GM12878 (cell line): Measurements from ENCODE around the gene RALGPS2. TPM values are rescaled to one million over a fixed set of nuclear protein-coding genes. Genes with fewer than 3 reads are reported as not detected.

Experiments used
- ATAC-seq: fragments of 200-7000 bp; cut with Tn5 transposase; 3 replicates; pipeline ENCODE4 v1.9.1; 2020; ENCODE audit warnings: mild to moderate bottlenecking, moderate library complexity
- BruUV-seq: library from RNA; stranded (reverse); fragments of 400-500 nt; replicated peaks from 2 replicates; lab custom pipeline; 2021; lab: Mats Ljungman, UMichigan
- CTCF ChIA-PET: fragments of 300-600 bp; sonication (Branson Sonifier 250); formaldehyde crosslinking; extraction: SDS; loops from one replicate; lab custom pipeline; 2021; ENCODE audit warnings: inconsistent platforms; lab: Yijun Ruan, JAX
- POLR2A ChIA-PET: fragments of 350-600 bp; formaldehyde crosslinking; extraction: SDS; loops from one replicate; lab custom pipeline; 2021; ENCODE audit warnings: inconsistent platforms; lab: Charles Lee
- RAD21 ChIA-PET: fragments of 300-600 bp; sonication (Branson Sonifier 250); formaldehyde crosslinking; loops from one replicate; lab custom pipeline; 2023; ENCODE audit warnings: antibody characterized with exemption; ENCODE audit not compliant: unreplicated experiment; lab: Charles Lee
- SMC1A ChIA-PET: fragments of 300-600 bp; sonication (Branson Sonifier 250); formaldehyde crosslinking; loops from one replicate; lab custom pipeline; 2023; ENCODE audit not compliant: unreplicated experiment, uncharacterized antibody; lab: Charles Lee
- DNase-seq: peaks from one replicate; pipeline ENCODE4 v3.0.0-alpha.2; 2011; ENCODE audit warnings: low read depth, low spot score
- FAIRE-seq: peaks from 3 replicates; lab custom pipeline; 2011; peaks lifted over from hg19 to GRCh38; lab: Jason Lieb, UNC
- H2AFZ ChIP-seq: 2 replicates; pipeline ENCODE4 v1.6.0; 2011; ENCODE audit warnings: low read depth, low read length, control low read depth; ENCODE audit not compliant: control insufficient read depth
- H3K27ac ChIP-seq: 2 replicates; pipeline ENCODE4 v1.5.1; 2011; ENCODE audit warnings: control low read depth; ENCODE audit not compliant: control insufficient read depth, insufficient read depth
- H3K27me3 ChIP-seq, 2 experiments: replicated peaks in 1 of 2; 2 replicates each; pipeline versions ENCODE4 v1.6.0 to v1.6.1; 2011; ENCODE audit warnings: low read length in 1 of 2; ENCODE audit not compliant: control insufficient read depth in 2 of 2, insufficient read depth in 2 of 2
- H3K36me3 ChIP-seq, 2 experiments: 2 replicates each; pipeline ENCODE4 v1.5.1; 2011; ENCODE audit warnings: low read length in 1 of 2; ENCODE audit not compliant: control insufficient read depth in 2 of 2, insufficient read depth in 2 of 2
- H3K4me1 ChIP-seq: 2 replicates; pipeline ENCODE4 v1.6.1; 2011; ENCODE audit warnings: mild to moderate bottlenecking, low read length, moderate library complexity, mixed read lengths; ENCODE audit not compliant: control insufficient read depth, insufficient read depth
- H3K4me2 ChIP-seq: 2 replicates; pipeline ENCODE4 v1.6.0; 2011; ENCODE audit warnings: control low read depth; ENCODE audit not compliant: control insufficient read depth, insufficient read depth
- H3K4me3 ChIP-seq: fragments of 200-600 bp; sonication (generic); 2 replicates; pipeline ENCODE4 v1.5.1; 2016
- H3K79me2 ChIP-seq: 2 replicates; pipeline ENCODE4 v1.6.0; 2011; ENCODE audit warnings: low read length; ENCODE audit not compliant: control insufficient read depth, insufficient read depth
- H3K9ac ChIP-seq: 2 replicates; pipeline ENCODE4 v1.8.0; 2011; ENCODE audit warnings: low read length, control low read depth, mixed read lengths; ENCODE audit not compliant: control insufficient read depth, insufficient read depth
- H3K9me3 ChIP-seq: replicated peaks from 3 replicates; pipeline ENCODE4 v1.5.1; 2011; ENCODE audit warnings: mild to moderate bottlenecking, low read length; ENCODE audit not compliant: control insufficient read depth, insufficient read depth
- H4K20me1 ChIP-seq: 2 replicates; pipeline ENCODE4 v1.6.0; 2011; ENCODE audit not compliant: control insufficient read depth, insufficient read depth
- BMI1 ChIP-seq: fragments of 450-650 bp; IDR thresholded peaks from 2 replicates; pipeline ENCODE4 v1.6.1; 2016; ENCODE audit warnings: mild to moderate bottlenecking, moderate library complexity, borderline replicate concordance
- CBX3 ChIP-seq: fragments of 200-600 bp; sonication (generic); IDR thresholded peaks from 2 replicates; pipeline ENCODE4 v1.6.1; 2016; ENCODE audit warnings: low read depth, borderline replicate concordance
- GABPA ChIP-seq: IDR thresholded peaks from 2 replicates; pipeline ENCODE4 v1.6.1; 2014; ENCODE audit warnings: antibody characterized with exemption, low read depth, mild to moderate bottlenecking, inconsistent platforms
- IRF4 ChIP-seq: IDR thresholded peaks from 2 replicates; pipeline ENCODE4 v1.6.1; 2011; ENCODE audit warnings: low read depth, low read length
- POU2F2 ChIP-seq: IDR thresholded peaks from 3 replicates; pipeline ENCODE4 v1.6.1; 2011; ENCODE audit warnings: low read depth, mild to moderate bottlenecking, low read length, borderline replicate concordance
- RFX5 ChIP-seq: IDR thresholded peaks from 2 replicates; pipeline ENCODE4 v1.6.1; 2011; ENCODE audit warnings: low read depth, low read length, improper control_type of control experiment
- SMAD5 ChIP-seq: IDR thresholded peaks from 2 replicates; pipeline ENCODE4 v1.6.1; 2016; ENCODE audit warnings: antibody characterized with exemption, low read depth
- SREBF1 ChIP-seq: IDR thresholded peaks from 2 replicates; pipeline ENCODE4 v1.6.1; 2012; ENCODE audit warnings: mild to moderate bottlenecking, low read length
- SUZ12 ChIP-seq: fragments of 200-600 bp; sonication (generic); IDR thresholded peaks from one replicate; pipeline ENCODE4 v1.6.1; 2018; ENCODE audit warnings: antibody characterized with exemption, mild to moderate bottlenecking; ENCODE audit not compliant: unreplicated experiment
- TARDBP ChIP-seq: IDR thresholded peaks from 2 replicates; pipeline ENCODE4 v1.6.1; 2016; ENCODE audit warnings: borderline replicate concordance
- WRNIP1 ChIP-seq: IDR thresholded peaks from 2 replicates; pipeline ENCODE4 v1.6.1; 2011; ENCODE audit warnings: low read depth, low read length, improper control_type of control experiment, borderline replicate concordance
- ZNF207 ChIP-seq: fragments of 450-650 bp; IDR thresholded peaks from 2 replicates; pipeline ENCODE4 v1.6.1; 2014; ENCODE audit warnings: antibody characterized with exemption, mild to moderate bottlenecking, borderline replicate concordance
- ZNF384 ChIP-seq: IDR thresholded peaks from 2 replicates; pipeline ENCODE4 v1.6.1; 2012; ENCODE audit warnings: low read depth, mild to moderate bottlenecking, low read length, improper control_type of control experiment, borderline replicate concordance
- whole genome bisulfite sequencing: methylation state at CpG from one replicate; pipeline ENCODE4 v1.1.6; 2016; ENCODE audit warnings: low lambda C conversion rate; ENCODE audit not compliant: insufficient replicate concordance, insufficient coverage; ENCODE audit errors: missing lambda C conversion rate; 5-methylcytosine and 5-hydroxymethylcytosine counted together
- in situ Hi-C: fragments of 300-500 bp; cut with MboI; formaldehyde crosslinking; loops from 9 replicates; pipeline ENCODE4 v1.14.3; 2018; ENCODE audit warnings: mixed read lengths
- intact Hi-C: fragments of 100-400 bp; cut with micrococcal nuclease; formaldehyde crosslinking; loops from one replicate; pipeline ENCODE4 v1.14.2; 2022; ENCODE audit not compliant: unreplicated experiment
- polyA plus RNA-seq, 11 experiments: library from polyadenylated mRNA; depleted of rRNA in 4 of 11; unstranded in 6 of 11; stranded (reverse) in 5 of 11; fragments of >200 nt; fragmentation: Nextera tagmentation in 4 of 11; fragmentation: Illumina TruSeq in 1 of 11; extraction: Ambion mirVana in 4 of 11; extraction: Trizol in 1 of 11; gene quantifications; 1 replicate in 1 of 11; 2 replicates in 10 of 11; pipeline versions ENCODE4 v1.2.1 to v1.2.3, GENCODE V29; 2011 to 2016; ENCODE audit warnings: inconsistent platforms in 2 of 11, missing spikeins in 2 of 11, low read depth in 1 of 11
- total RNA-seq, 4 experiments: library from RNA; depleted of rRNA in 3 of 4; stranded (reverse); fragments of >200 nt in 3 of 4; fragmentation: Illumina TruSeq in 1 of 4; extraction: Trizol in 1 of 4; gene quantifications; 2 replicates each; pipeline versions ENCODE4 v1.2.1 to v1.2.3, GENCODE V29; 2013 to 2021

RALGPS2 gene
- total and polyA plus RNA-seq, 10 of the 15 experiments (the other 5 are each of a cell fraction or from before 2014, with no cell fraction given) = 0.08 to 3.7 (median 0.50) TPM

DNA sequence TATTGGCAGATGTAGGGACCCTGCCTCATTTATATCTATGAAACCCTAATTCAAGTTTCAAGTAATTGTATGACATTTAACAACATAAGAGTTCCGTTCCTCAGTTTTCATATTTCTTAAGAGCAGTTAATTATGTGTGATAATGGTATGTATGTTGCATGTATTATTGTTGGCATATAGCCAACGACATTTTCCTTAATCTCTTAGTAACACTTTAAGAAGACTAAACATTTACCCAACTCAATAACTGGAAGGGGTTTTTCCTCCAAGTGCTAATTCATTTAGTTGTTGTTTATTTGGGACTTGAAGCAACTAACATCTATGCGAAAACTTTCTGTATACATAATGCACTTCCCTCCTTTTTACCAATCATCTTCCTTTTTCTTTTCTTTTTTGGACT lies 1.5 kb upstream of the RALGPS2 start:
- H2AFZ ChIP-seq = no peak overlapping the region
- H3K36me3 ChIP-seq = no peaks in the 10 kb centered on the region
- no peaks in the 10 kb centered on the region for H3K9me3 ChIP-seq
- BruUV-seq = no TSS peak
- H3K27ac ChIP-seq = no peak overlapping the region
- DNase-seq (no peak), FAIRE-seq (no peak), ATAC-seq (no peak)
- no peaks in the 10 kb centered on the region for H3K79me2 ChIP-seq
- H3K9ac ChIP-seq = no peak overlapping the region
- H3K27me3 ChIP-seq = peaks cover 0 to 4% of the 10 kb centered on the region in 2 experiments; a peak in 2 of 4 replicates
- no peak overlapping the region for H3K4me3 ChIP-seq
- ChIA-PET POLR2A (no interaction called here), SMC1A (no interaction called here), CTCF (interaction anchor here (0.6 kb wide), 1 partner anchor 145 kb away, joined by 3 read pairs; no protein-coding TSS in a partner anchor), RAD21 (no interaction called here)
- in situ Hi-C loops = no loop called here
- H3K4me1 ChIP-seq = no peaks in the 10 kb centered on the region
- intact Hi-C loops = no loop called here
- H3K4me2 ChIP-seq = no peak overlapping the region
- H4K20me1 ChIP-seq = no peaks in the 10 kb centered on the region
- TF ChIP-seq TARDBP (no peak), IRF4 (no peak), BMI1 (no peak), SUZ12 (no peak), WRNIP1 (no peak), SREBF1 (no peak), GABPA (no peak), SMAD5 (no peak), ZNF207 (no peak), ZNF384 (no peak), RFX5 (no peak), CBX3 (no peak), POU2F2 (no peak)
- WGBS = 71% methylated on average over 3 of the region's 3 CpGs
